Thoracic aorta (tissue), 2 donors: ENCODE measurements around the gene DGKE. TPM values are rescaled to one million over a fixed set of nuclear protein-coding genes. Genes with fewer than 3 reads are reported as not detected.

Source experiments
- ATAC-seq: fragments of 150-250 bp; one replicate; pipeline ENCODE4 v1.8.0; 2017; ENCODE audit warnings: low read depth; ENCODE audit not compliant: insufficient number of reproducible peaks, low FRiP score
- DNase-seq: peaks from one replicate; pipeline ENCODE4 v3.0.0-alpha.2; 2020; ENCODE audit warnings: low spot score
- H3K27ac ChIP-seq, 2 donors: fragments of 200-600 bp; sonication (generic); 1 replicate in 1 of 2; 2 replicates in 1 of 2; pipeline ENCODE4 v1.5.1; 2016; ENCODE audit warnings: mild to moderate bottlenecking in 2 of 2, moderate library complexity in 2 of 2
- H3K27me3 ChIP-seq: fragments of 200-600 bp; sonication (generic); replicated peaks from 2 replicates; pipeline ENCODE4 v1.6.0; 2016; ENCODE audit warnings: mild to moderate bottlenecking; ENCODE audit not compliant: insufficient read depth
- H3K36me3 ChIP-seq: fragments of 200-600 bp; sonication (generic); one replicate; pipeline ENCODE4 v1.5.1; 2016
- H3K4me1 ChIP-seq, 2 donors: fragments of 200-600 bp; sonication (generic); 1 replicate in 1 of 2; 2 replicates in 1 of 2; pipeline versions ENCODE4 v1.5.1 to v1.6.0; 2016; ENCODE audit warnings: low read depth in 2 of 2, mild to moderate bottlenecking in 1 of 2; ENCODE audit not compliant: control insufficient read depth in 1 of 2
- H3K4me3 ChIP-seq: fragments of 200-600 bp; sonication (generic); 2 replicates; pipeline ENCODE4 v1.5.1; 2016; ENCODE audit warnings: mild to moderate bottlenecking
- H3K9me3 ChIP-seq: fragments of 200-600 bp; sonication (generic); 2 replicates; pipeline ENCODE4 v1.5.1; 2016
- total RNA-seq, 2 donors: library from RNA; depleted of rRNA; stranded (reverse); fragments of >200 nt; gene quantifications; one replicate each; pipeline versions ENCODE4 v1.1.0 to v1.2.3, GENCODE V29; 2016
- TF ChIP-seq, protein P1 (sequence below): fragments of 200-600 bp; sonication (generic); IDR thresholded peaks from one replicate; pipeline ENCODE4 v1.5.1; 2019; ENCODE audit warnings: antibody characterized with exemption

DGKE gene
- total RNA-seq, 2 donors from 2014 or later, result 8.7 to 9.9 TPM

GRCh38 chr17:56896968-56897359 lies 63.0 kb downstream of the DGKE start:
- TF ChIP-seq, protein P1, sequence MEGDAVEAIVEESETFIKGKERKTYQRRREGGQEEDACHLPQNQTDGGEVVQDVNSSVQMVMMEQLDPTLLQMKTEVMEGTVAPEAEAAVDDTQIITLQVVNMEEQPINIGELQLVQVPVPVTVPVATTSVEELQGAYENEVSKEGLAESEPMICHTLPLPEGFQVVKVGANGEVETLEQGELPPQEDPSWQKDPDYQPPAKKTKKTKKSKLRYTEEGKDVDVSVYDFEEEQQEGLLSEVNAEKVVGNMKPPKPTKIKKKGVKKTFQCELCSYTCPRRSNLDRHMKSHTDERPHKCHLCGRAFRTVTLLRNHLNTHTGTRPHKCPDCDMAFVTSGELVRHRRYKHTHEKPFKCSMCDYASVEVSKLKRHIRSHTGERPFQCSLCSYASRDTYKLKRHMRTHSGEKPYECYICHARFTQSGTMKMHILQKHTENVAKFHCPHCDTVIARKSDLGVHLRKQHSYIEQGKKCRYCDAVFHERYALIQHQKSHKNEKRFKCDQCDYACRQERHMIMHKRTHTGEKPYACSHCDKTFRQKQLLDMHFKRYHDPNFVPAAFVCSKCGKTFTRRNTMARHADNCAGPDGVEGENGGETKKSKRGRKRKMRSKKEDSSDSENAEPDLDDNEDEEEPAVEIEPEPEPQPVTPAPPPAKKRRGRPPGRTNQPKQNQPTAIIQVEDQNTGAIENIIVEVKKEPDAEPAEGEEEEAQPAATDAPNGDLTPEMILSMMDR, result no peak
- DNase-seq (no peak), ATAC-seq (no peak)
- no peaks in the 10 kb centered on the region for H3K9me3 ChIP-seq
- no peaks in the 10 kb centered on the region for H3K4me1 ChIP-seq
- no peaks in the 10 kb centered on the region for H3K27me3 ChIP-seq
- H3K4me3 ChIP-seq, result no peak overlapping the region
- H3K27ac ChIP-seq, result no peak overlapping the region
- H3K36me3 ChIP-seq, result peaks cover 46% of the 10 kb centered on the region

DNA sequence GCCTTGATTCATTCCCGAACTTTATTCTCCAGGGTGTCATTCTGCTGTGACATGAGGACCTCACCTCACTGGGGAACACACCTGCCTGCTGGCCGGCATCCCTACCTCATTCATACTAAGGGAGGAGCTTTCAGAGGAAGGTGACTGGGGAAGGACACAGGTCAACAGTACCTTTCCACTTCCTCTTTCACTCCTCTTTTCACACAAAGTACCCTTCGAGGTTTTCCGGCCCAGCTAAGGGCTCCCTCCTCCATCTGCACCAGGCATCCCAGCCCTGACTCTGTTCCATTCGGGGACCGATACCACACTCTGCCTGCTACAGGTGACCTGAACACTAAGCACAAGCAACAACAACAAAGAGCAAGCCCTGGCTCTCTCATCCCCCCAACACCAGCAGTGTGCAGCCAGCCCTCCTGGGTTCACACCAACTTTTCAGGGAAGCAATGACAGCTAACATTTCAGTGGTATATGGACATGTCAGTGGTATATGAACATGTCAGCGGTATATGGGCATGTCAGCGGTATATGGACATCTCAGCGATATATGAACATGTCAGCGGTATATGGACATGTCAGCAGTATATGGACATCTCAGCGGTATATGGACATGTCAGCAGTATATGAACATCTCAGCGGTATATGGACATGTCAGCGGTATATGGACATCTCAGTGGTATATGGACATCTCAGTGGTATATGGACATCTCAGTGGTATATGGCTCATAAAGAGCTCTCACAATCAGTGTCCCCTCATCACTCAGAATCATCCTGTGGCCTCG lies 63.9 kb downstream of the DGKE start:
- Histone ChIP-seq H3K4me3 (no peak overlapping the region), H3K4me1 (no peaks in the 10 kb centered on the region), H3K27me3 (no peaks in the 10 kb centered on the region), H3K36me3 (peaks cover 50% of the 10 kb centered on the region), H3K9me3 (no peaks in the 10 kb centered on the region), H3K27ac (no peak overlapping the region)
- no peak for DNase-seq
- TF ChIP-seq, protein P1, result no peak
- no peak for ATAC-seq

DNA sequence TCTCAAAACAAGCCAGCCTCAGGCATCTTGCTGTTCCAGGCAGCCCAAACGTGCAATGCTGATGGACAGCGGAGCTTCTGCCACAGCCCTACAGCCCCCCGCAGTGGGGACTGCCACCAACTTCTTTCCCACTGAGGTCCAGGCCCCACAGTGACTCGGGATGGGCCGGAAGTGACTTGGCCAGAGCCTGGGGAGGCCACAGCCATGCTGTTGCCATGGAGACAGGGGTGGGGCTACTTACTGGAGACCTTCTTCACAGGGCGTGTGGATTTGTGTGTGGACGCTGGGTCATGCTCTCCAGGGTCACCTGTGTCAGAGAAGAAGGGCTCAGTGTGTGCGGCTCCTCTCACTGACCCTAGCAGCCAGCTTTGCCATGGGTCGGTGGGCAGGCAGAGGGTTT lies 64.9 kb downstream of the DGKE start:
- Histone ChIP-seq H3K27me3 (no peaks in the 10 kb centered on the region), H3K4me3 (no peak overlapping the region), H3K36me3 (peaks cover 51% of the 10 kb centered on the region), H3K4me1 (no peaks in the 10 kb centered on the region), H3K9me3 (no peaks in the 10 kb centered on the region), H3K27ac (no peak overlapping the region)
- no peak for ATAC-seq
- no peak for DNase-seq
- TF ChIP-seq, protein P1, result no peak

GRCh38 chr17:56899403-56899802 lies 65.5 kb downstream of the DGKE start:
- no peak for DNase-seq
- Histone ChIP-seq H3K36me3 (peaks cover 53% of the 10 kb centered on the region), H3K27me3 (no peaks in the 10 kb centered on the region), H3K4me1 (no peaks in the 10 kb centered on the region), H3K27ac (no peak overlapping the region), H3K4me3 (no peak overlapping the region), H3K9me3 (no peaks in the 10 kb centered on the region)
- TF ChIP-seq, protein P1, result no peak
- ATAC-seq, result no peak

- TF ChIP-seq, protein P1, result no peak
- Histone ChIP-seq H3K27me3 (no peaks in the 10 kb centered on the region), H3K4me3 (no peak overlapping the region), H3K27ac (no peak overlapping the region), H3K4me1 (no peaks in the 10 kb centered on the region), H3K36me3 (peaks cover 50% of the 10 kb centered on the region), H3K9me3 (no peaks in the 10 kb centered on the region)
- ATAC-seq, result no peak
- DNase-seq, result no peak
These were observed 68.4 kb downstream of the DGKE start for GRCh38 chr17:56902348-56902747.
